ENCODE measurements around the gene SPHK1.

SPHK1 gene

GRCh38 chr17:76407509-76407908, 23.1 kb downstream of the SPHK1 start:
- no peak for DNase-seq (ENCODE audit: low spot score)

DNA sequence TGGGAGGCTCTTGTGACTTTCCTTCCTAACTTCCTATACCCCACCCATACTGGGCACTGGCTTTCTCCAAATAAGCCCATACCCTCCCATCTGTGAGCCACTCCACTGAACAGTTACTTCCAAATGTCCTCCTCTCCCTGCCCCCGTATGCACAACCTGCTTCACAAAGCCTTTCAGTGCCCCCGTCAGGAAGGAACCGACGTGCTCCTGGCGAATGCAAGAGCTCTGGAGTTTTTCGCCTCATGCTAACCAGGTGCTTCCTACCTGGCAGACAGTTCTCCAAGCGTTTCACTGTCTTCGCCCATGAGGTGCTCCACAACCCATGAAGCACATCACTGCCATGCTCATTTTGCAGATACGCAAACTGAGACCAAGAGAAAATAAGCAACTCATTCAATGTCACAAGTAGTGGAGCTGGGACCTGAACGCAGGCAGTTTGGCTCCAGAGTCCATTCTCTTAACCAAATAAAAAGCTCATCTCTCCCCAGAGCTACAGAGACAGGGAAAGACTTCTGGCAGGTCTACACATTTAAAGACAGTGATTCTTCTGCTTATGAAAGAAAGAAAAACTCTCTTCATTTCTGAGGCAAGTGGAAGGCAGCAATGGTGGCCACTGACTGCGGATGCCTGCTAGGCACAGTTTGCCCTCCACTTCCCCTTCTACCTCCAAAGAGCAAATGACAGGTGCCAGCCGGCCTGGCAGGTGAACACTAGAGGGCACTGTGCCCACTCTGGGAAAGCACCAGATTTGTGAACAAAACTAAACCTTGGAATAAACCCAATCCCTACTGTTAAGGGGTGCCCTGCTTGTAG, 23.8 kb downstream of the SPHK1 start:
- DNase-seq (ENCODE audit: low spot score): peak; percentile 61

DNA sequence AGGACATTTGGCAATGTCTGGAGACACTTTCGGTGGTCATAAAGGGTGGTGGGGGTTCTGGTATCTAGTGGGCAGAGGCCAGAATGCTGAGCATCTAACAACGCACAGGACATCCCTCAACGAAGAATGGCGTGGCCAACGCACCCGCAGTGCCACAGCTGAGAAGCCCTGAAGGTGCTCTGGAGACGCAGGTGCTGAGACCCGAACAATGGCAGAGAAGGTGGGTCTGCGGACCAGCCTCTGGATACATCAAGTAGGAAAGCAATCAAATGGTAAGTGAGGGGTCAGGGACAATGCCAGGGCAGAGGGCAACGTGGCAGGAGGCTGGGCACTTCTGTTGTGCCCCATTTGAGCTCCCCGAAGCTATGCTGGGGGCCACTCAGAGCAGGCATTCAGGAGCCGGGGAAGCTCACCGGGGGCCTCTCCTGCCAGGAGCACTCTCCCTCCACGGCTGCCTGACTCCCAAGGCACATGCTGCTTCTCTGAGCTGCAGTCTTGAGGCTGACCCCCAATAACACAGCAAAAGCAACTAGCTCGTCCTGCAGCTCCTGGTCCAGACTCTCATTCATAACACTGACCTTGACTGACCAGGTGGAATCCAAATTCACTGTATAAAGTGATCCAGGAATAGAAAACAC, 26.0 kb downstream of the SPHK1 start:
- no peak for DNase-seq (ENCODE audit: low spot score)

GRCh38 chr17:76411247-76411646, 26.8 kb downstream of the SPHK1 start:
- DNase-seq (ENCODE audit: low spot score): no peak

GRCh38 chr17:76414334-76415295, 30.2 kb downstream of the SPHK1 start:
- DNase-seq (ENCODE audit: low spot score): no peak

DNA sequence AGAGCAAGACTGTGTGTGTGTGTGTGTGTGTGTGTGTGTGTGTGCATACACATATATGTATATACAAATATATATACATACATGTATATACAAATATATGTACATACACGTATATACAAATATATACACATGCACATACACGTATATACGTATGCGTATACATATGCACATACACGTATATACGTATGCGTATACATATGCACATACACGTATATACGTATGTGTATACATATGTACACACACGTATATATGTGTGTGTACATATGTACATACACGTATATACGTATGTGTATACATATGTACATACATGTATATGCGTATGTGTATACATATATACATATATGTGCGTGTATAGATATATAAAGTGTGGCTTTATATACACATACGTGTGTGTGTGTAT, 31.4 kb downstream of the SPHK1 start:
- DNase-seq (ENCODE audit: low spot score): no peak

GRCh38 chr17:76416457-76416856, 32.0 kb downstream of the SPHK1 start:
- no peak for DNase-seq (ENCODE audit: low spot score)

DNA sequence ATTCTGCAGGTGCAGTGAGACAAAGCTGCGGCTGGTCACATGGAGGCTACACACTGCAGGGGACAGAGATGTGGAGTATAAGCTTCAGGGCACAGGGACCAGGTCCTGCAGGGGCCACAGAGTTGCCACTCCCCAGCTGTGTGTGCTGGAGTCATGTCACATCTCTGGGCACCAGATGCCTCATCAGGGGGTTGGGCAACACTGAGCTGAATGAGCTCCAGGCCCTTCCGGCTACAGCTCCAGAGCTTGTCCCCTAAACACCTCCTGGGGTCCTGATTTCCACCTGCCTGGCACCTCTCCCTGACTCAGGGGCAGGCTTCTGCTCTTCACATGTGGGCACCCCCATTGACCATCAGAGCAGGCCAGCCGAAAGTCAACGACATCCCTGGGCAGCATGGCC, 32.5 kb downstream of the SPHK1 start:
- DNase-seq (ENCODE audit: low spot score): no peak

- DNase-seq (ENCODE audit: low spot score): no peak
Observed at GRCh38 chr17:76417499-76418143, 33.2 kb downstream of the SPHK1 start.

DNA sequence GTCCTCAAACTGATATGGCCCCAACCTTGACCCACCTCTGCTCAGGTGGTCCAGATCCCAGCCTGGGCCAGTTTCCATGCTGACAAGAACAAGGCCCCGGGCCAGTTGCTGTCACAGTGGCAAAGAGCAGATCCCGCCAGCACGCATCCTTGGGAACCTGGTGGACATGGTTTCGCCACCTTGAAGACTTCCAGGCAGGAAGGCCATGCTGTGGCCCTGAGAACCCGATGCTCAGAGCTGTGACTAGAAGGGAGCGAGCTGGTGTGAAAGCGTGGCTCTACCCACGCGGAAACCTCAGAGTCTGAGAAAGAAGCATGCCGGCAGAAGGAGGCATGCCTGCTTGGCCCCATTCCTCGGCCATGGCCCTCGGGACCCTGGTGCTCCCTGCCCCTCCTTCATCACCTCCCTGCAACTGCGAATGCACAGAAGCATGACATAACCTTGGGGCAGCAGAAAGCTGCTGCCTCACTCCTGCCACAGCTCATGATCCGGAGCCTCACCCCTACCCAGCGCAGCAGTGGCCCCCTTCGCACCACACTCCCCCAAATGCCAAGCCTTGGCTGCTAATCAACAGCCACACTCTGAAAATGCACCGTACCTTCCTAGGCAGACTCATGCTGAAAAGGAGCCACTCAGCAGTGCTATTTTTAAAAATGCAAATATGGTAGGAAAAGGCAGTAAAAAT, 35.3 kb downstream of the SPHK1 start:
- no peak for DNase-seq (ENCODE audit: low spot score)

DNA sequence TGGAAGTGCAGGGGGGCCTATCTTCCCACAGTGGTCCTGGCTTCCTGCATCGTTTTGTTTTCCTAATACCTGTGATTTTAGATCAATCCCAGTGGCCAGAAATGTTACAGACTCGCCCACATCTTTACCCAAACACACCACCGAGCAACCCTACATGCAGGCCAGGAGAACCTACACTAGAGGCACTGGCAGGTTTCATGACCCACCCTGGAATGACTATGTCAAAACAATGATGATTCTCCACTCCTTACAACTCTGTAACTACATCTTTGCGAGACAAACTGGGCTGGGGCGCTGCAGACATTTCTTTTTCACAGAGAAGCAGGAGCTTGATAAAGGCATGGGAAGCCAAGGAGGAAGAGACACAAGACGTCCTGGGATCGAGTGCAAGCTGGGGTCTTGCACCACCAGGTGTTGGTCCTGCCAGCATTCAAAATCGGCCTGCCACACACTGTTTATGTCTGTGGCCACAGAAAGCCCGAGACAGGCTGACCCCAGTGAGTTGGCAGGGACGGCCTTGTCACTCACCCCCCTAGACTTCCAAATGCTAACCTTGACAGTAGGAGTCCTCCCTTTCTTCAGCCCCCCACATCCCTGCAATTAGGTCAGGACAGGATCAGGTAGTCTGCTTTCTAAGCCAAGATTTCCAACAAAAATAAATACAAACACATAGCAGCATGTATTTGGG, 36.1 kb downstream of the SPHK1 start:
- no peak for DNase-seq (ENCODE audit: low spot score)

GRCh38 chr17:76421044-76421407, 36.6 kb downstream of the SPHK1 start:
- peak; percentile 42 for DNase-seq (ENCODE audit: low spot score)

- no peak for DNase-seq (ENCODE audit: low spot score)
Observed at GRCh38 chr17:76422406-76422805, 38.0 kb downstream of the SPHK1 start.

DNA sequence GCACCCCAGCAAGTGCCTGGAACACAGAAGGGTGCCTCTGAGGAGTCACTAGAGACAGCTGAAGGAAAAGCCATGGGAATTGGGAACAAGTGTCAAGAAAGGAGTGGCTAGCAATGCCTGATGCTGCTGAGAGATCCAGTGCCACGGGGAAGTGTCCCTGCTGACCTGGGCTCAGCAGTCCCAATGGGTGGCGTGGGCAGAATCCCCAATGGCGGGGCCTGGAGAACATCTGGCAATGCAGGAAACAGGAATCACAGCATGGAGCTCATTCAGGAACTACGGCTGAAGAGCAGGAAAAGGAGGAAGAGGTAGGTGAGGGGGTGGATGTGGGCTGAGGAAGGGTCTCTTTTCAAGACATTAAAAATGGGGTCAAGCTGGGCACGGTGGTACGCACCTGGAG, 38.5 kb downstream of the SPHK1 start:
- no peak for DNase-seq (ENCODE audit: low spot score)

GRCh38 chr17:76426853-76427252, 42.4 kb downstream of the SPHK1 start:
- DNase-seq (ENCODE audit: low spot score): no peak

- DNase-seq (ENCODE audit: low spot score): no peak
Observed at GRCh38 chr17:76427501-76428231, 43.3 kb downstream of the SPHK1 start.

DNA sequence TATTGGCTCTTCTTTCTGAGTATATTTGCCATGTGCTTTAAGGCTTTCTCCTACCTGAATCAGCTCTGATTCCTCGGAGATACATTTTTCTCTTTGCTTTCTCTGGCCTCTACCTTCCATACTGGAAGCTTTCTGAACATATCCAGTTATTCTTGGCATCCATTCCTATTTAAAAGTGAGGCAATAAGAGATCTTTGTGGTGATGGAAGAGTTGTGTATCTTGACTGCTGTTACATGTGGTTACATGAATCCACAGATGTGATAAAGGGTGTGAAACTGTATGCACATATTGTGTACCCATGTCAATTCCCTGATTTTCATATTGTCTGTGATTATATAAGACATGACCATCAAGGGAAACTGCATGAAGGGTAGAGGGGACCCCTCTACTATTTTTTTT, 44.1 kb downstream of the SPHK1 start:
- DNase-seq (ENCODE audit: low spot score): no peak

DNA sequence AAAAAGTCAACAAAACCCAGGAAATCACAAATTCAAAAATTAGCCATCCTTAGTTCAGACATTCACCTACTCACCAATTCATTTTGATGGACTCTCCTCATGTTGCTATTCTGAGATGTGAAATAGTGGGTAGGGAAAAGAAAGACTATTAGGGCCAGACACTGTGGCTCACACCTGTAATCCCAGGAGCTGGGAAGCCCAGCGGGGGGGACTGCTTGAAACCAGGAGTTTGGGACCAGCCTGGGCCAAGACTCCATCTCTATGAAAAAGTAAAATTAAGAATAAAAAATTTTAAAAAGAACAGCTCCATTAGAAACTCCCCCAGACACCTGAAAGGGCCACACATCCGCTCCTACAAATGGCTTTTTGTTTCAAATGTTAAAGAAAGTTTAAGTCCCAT, 47.1 kb downstream of the SPHK1 start:
- DNase-seq (ENCODE audit: low spot score): no peak

DNA sequence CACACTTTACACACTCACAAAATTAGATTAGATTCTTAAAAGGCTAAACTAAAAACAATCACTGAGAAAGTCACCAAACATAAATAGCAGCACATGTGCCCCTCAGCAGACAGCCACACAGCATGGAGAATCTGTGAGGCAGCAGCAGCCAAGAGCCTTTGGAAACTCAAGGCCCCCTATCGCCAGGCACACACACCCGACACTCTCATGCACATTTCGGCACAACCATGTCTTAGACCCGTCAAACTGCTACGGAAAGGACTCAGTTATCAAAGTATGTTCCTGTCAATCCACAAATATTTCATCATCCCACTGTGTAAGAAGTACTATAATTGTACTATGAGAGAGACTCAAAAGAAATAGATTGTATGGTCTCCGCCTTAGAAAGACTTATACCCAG, 47.6 kb downstream of the SPHK1 start:
- no peak for DNase-seq (ENCODE audit: low spot score)

DNA sequence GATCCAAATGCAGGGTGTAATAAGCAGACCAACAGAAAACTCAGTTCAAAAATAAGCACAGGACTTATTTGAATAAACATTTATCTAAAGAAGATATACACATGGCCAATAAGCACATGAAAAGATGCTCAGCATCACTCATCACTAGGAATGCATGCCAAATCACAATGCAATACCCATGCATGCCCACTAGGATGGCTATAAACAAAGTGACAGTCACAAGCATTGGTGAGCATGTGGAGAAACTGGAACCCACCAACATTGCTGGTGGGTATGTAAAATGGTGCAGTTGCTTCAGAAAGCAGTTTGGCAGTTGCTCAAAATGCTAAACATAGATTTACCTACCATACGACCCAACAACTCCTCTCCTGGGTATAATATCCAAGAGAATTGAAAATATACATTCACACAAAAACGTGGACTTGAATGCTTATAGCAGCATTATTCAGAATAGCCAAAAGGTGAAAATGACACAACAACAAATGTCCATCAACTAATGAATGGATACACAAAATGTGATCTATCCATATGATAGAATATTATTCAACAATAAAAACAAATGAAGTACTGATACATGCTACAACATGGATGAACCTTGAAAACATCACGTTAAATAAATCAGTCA, 48.4 kb downstream of the SPHK1 start:
- DNase-seq (ENCODE audit: low spot score): no peak

All from hepatic stellate cell (primary cell).